Measurements from ENCODE around the gene FRY.
"Not testable (repeated sequence)": the region's sequence is repeated elsewhere in the genome, so short reads cannot be mapped to it uniquely, and the experiment has no call there.

FRY gene

DNA sequence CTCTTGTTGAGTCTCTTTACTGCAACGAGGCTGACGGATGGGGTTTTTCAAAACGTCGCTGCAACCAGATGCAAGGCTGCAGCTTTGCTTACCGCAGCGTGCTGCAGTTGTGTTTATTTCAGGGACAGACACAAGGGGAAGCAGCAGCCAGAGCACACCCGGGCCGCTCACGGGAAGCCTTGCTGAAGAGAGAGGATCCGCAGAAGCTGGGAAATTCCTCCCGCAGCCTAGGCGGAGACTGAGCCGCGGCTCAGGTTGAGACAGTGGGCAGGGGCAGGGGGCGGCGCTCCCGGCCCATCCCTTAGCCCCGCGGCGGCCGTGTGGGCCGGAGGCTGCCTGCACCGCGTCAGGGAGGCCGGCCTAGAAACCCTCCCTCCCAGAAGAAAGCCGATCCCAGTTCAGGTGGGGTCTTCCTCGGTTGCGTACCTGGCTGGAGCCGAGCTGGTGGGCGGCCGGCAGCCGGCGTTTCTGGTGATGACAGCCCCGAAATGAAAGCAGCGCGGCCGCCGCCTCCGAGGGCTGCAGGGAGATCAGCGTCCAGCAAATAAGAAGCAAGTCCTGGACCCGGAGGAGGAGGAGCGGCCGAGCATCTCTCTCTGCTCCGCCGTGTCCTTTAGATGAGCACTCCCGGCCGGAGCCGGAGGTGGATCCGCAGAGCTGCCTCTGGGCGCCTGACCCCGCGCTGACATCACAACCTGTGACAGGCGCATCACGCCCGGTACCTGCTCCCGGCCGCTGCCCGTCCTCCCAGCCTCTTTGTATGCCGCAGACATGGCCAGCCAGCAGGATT is at the start of gene FRY:
Gene FRY, plus strand, starts transcription at position 750 of the 790 bp plus-strand sequence. Its CDS starts 22 bp downstream, at position 772.
- peak; percentile 61 for DNase-seq

DNA sequence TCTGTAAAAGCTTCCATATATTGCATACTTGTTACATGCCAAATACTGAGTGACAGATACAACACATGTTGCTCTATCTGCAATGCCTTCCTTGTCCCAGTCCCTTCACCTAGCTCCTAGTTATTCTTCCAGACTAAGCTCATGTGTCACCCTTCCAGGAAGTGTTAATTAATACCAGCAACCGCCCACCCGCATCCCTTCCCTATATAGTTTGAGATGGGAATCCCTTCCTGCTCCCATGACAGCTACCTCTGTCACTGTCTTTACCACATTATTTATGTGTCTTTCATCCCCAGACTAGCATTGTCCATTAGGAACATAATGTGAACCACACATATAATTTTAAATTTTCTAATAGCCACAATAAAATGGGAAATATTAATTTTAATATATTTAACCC is 49.5 kb upstream of the FRY start:
- no peak for DNase-seq

DNA sequence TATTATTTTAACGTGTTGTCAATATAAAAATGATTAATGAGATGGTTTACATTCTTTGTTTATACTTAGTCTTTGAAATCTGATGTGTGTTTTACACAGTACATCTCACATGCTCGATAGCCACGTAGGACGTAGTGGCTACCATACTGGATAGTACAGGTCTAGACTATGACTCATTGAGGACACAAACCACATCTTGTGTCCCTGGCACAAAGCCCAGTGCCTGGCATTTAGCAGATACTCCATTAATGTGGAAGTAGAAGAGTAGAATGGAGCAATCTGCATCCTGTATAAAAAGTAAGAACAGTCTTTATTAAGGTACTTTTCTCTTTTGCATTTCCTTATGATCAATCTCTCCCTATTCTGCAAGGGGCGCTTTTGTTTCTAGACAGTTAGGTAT is 49.0 kb upstream of the FRY start:
- DNase-seq = peak; percentile 92

DNA sequence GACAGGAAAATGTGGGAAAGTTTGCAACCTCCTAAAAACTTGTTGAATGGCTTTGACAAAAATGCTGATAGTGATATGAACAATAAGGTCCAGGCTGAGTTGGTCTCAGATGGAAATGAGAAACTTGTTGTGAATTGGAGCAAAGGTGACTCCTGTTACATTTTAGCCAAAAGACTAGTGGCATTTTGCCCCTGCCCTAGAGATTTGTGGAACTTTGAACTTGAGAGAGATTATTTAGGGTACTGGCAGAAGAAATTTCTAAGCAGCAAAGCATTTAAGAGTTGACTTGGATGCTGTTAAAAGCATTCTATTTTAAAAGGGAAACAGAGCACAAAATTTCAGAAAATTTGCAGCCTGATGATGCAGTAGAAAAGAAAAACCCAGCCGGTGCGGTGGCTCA is 47.9 kb upstream of the FRY start:
- not testable (repeated sequence) for DNase-seq

DNA sequence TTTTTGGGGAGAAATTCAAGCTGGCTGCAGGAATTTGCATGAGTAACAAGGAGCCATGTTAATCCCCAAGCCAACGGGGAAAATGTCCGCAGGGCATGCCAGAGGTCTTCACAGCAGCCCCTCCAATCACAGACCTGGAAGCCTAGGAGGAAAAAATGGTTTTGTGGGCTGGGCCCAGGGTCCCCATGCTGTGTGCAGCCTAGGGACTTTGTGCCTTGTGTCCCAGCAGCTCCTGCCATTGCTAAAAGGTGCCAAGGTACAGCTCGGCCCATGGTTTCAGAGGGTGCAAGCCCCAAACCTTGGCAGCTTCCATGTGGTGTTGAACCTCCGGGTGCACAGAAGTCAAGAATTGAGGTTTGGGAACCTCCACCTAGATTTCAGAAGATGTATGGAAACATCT is 47.2 kb upstream of the FRY start:
- DNase-seq = not testable (repeated sequence)

DNA sequence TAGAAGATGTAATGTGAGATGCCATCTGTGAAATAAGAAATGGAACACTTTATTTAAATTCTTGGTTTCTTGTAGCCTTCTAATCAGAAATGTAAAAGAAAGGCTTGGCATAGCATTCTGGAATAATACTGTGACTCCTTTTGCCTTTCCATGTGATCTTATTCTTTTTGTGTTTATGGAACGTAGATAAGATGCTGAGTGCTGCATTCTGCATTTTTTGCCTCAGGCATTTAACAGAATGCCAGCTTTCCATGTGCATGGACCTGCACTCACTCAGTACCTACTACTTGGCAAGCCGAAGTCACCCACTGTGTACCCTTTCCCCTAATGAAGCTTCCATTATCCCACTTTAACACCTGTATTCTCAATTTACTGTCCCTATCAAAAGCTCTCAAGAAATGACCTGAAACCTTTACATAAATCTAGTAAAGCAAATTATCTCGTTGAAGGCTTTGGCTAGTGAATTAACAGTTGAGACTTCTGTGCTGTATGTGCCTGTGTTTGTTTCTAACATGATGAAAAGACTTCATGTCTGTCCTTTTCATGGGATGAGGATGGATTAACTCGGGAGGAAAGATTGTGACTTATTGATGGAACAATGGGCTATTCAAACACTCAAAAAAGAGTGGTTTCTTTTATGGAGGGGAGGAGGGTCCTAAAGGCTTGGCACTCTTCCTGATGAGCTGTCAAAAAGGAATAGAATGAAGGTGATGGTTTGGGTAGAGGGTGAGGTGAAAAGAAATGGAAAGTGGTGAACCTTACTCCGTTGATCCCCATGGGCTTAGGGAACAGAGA is 44.7 kb upstream of the FRY start:
- no peak for DNase-seq

DNA sequence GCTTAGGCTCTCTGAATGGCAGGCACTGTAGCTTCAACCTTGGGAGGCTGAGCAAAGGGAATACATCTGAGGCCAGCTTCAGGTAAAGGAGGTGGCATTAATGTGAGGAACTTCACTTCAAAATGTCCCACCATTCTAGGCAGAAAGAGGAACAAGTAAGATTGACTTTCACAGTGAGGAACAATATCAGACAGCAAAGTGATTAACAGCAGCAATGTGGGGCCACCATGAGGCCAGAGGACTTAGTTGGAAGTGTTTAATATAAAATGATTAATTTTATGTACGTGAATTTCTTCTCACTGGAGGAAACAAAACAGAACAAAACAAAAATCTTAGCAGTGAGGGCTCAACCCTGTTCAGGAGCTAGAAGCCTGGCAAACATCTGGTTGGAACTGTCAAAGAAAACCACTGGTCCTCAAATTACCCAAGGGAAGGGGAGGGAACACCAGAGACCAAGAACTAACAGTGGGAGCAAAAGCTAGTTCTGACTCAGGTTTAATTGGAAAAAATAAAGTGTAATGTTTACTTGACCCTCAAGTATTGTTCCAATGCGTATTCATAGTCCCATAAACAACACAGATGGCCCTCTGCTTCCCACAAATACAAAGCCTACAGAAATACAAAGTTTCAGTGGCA is 43.9 kb upstream of the FRY start:
- DNase-seq = peak; percentile 74

DNA sequence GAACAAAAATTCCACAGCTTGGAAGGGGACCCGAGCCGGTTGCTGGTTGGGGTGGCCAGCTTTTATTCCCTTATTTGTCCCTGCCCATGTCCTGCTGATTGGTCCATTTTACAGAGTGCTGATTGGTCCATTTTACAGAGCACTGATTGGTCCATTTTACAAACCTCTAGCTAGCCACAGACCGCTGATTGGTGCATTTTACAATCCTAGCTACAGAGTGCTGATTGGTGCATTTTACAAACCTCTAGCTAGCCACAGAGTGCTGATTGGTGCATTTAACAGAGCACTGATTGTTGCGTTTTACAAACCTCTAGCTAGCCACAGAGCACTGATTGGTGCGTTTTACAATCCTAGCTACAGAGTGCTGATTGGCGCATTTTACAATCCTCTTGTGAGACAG is 37.2 kb upstream of the FRY start:
- DNase-seq = not testable (repeated sequence)

DNA sequence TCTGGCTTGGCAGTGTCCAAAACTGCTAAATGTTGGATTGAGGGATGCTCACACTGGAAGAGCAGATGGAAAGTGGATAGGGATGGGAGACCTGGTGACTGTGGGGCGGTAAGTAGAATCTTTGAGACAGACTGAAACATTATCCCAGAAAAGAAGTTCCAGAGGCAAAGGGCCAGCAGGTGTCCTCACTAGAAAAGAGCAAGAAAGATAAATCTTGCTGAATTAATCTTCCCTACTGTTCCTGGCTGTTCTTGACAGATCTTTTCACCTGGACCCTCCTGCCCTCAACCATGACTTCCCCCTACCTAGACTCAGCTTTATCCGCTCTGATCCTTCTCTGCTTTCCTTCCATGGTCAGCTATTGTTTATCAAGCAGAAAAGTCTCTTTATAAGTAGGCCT is 35.0 kb upstream of the FRY start:
- DNase-seq = no peak

DNA sequence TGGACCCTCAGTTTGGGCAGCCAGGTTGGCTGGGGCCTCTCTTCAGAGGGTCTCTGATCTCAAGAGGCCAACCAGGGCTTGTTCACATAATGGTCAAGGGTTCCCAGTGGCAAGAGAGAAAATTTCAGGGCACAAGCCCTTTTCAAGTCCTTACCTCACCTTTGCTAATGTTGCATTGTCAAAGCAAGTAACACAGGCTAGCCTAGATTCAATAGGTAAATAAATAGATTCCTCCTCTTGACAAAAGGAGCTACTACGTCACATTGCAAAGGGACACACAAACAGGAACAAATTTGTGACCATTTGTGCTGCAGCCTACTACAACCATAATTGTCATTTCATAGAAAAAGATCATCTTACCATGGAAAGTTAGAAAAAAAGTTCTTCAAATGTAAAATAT is 33.9 kb upstream of the FRY start:
- DNase-seq = no peak

DNA sequence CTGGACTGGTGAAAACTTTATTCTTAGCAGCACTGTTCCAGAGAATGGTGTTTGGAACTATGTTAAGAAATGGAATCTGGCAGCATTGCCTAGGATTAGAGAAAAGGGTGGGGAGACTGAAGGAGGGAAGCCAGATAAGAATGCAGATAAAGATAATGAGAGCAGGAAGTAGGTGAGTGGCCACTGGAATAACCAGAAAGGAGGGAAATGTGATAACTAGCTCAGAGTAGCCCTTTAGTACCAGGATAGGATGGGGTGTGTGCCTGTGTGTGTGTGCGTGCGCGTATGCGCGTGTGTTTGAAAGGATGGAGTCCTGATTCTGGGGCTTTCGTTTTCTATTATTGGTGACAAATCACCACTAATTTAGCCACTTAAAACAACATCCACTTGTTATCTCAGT is 33.4 kb upstream of the FRY start:
- no peak for DNase-seq

DNA sequence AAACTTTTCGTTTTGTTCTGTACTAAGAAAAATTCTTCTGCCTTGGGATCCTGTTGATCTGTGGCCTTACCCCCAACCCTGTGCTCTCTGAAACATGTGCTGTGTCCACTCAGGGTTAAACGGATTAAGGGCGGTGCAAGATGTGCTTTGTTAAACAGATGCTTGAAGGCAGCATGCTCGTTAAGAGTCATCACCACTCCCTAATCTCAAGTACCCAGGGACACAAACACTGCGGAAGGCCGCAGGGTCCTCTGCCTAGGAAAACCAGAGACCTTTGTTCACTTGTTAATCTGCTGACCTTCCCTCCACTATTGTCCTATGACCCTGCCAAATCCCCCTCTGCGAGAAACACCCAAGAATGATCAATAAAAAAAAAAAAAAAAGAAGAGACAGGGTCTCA is 30.8 kb upstream of the FRY start:
- DNase-seq = not testable (repeated sequence)

DNA sequence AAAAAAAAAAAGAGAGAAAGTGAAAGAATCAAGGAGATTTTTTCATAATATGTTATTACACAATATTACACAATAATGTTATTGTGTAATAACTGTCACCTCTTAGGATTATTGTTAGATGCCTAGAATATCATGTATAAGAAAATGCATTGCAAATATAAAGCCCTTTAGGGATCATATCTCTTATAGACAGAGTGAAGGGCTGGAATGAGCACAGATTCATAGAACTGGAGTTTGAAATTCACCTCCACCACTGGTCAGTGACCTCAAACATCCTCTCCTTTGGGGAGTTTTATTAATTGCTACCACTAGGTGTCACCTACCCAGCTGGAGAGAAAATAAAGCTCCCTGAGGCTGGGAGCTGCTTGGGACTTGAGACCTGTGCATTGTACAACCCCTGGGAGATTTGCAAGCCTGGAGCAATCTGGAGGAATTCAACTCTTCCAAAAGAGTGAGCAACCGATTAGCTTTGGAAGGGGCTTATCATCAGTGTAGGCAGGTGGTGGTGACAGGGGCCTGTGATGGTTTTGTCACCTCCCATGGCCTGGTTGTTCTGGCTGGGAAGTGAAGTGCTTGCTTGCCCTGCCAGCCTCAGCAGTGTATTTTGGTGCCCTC is 30.3 kb upstream of the FRY start:
- DNase-seq = peak; percentile 87

DNA sequence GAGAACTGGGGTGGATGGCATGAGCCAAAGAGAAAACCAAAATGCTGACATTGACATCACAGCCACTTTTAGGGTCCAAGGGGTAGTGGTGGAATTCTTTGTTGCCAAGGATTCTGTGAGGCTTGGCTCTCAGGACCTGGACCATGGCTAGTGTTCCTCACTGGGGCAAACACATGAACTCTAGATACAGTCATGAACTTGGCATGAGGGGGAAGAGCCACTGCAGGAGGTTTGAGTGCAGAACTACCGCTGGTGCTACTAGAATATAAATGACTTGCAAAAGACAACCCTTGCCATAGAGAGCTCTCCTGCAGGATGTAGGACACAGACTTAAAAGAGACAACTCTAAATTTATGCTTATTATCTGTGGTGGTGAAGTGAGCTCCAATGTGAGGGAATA is 29.8 kb upstream of the FRY start:
- DNase-seq = no peak

DNA sequence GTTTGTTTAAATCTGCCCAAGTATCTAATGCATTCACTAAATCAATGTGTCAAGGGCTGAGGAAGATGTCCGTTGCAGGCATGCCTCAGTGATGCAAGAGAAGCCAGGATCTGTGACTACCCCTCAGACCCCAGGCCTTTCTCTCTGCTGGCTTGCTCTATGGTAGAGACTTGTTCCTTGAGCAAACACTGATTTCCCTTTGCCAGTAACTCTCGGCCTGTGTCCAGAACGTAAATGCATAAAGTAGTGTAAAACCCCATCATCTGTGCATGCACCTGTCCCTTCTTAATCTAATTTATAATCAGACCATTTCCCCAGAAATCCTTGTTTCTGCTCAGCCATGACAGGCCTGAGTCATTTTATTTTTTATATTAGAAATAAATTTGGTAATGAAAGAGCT is 28.7 kb upstream of the FRY start:
- DNase-seq = no peak

DNA sequence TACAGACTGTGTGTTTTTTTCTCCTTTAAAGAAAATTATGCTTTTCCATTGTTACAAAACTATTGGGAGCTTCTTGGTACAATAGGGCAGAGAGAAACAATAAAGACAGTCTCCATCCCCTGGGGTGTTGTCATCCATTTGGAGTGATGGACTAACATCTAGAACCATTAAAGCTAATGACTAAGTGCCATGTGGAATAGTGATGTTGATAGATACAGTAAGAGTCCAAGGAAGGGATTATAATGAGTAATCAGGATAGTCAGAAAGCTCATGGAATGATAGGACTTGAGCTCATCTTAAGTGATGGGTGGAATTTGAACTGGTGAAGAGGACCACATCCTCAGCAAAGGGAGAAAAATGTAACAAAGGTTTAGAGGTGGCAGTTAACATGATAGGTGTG is 24.1 kb upstream of the FRY start:
- DNase-seq = no peak

DNA sequence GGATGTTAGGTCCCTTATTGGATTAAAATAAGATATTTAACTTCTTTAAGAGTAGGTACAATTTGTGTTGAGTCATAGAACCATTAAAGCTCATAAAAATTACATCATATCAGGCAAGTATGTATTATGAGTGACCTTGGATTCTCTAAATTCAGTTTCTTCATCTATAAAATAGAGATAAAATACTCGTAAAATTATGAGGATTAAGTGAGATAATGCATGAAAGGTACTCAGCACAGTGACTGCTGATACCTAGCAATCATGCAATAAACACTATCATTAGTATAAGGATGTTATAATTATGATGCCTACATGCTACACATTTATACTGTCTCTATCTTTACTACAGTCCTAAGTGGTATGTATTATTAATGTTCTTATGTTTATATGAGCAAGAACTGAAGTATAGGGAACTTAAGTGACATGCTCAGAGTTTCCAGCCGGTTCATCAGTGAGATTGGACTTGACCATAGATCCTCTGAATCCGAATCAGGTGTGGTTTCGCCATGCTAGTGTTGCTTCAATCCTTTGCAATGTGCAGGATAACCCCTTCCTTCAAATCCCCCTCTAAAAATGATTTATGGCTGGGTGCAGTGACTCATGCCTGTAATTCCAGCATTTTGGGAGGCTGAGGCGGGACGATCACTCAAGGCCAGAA is 22.9 kb upstream of the FRY start:
- DNase-seq = no peak

DNA sequence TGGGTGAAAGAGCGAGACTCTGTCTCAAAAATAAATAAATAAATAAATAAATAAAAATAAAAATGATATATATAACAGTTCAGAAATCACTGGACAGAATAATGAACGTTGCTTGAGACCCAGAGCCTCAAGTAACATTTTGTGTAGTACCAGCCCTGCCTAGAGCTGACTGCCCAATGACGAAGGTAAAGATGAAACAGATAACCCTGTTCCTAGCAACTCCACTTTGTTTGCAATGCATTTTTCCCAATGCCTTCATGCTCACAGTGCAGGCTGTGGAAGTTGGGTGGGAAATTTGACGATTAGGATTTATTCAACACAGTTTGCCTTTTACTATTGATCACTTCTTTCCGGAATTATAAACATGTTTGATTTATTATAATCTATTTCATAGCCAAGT is 22.2 kb upstream of the FRY start:
- no peak for DNase-seq

DNA sequence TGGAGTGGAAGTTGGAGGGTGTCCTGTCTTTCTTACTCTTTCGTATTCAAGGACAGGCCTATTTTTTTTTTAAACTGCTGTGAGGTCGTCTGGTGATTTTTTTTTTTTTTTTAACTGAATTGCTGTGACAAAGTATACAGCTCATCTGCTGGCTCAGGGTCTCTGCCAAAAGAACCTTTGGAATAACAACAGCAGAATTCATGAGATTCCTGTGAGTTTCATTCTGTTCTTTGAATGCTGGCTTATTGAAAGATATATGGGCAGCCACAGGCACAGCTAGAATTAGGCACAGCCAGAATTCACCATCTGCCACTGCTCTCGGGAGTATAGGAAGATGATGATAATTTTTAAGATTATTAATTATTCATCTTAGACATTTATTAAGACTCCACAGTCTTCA is 21.4 kb upstream of the FRY start:
- DNase-seq = no peak

DNA sequence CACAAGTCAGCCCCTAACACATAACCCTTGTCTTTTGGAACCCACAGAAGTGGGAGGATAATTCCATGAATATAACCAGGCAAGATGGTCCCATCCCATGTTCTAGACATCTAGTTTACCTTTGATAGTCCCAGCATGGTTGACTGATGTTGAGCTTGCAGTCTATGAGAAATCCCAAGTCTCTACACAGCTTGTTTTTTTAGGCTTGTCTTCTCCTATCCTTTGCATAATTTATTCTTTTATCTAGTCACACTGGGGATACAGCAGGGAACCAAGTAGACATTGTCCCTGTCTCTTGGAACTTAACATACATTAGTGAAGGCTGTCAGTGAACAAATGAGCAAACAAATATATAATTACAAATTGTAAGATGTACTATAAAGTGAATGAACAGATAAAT is 19.6 kb upstream of the FRY start:
- no peak for DNase-seq

DNA sequence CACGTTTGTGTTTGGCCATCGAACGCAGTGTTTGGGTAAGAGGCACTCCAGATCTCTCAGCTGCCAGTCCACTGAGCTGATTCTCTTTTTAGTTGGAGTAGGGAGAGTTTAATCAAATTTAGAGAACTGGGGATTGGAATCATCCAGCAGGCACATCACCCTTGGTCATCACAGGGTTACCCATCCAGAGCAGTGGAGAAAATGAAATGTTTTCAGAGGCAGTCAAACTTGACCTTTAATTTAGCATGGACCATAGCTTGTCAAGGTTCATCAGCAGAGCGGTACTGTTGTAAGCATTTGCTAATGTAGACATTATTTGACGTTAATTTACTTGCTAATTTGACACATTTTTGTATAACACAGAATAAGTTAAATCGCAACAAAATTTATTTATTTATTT is 18.4 kb upstream of the FRY start:
- no peak for DNase-seq

DNA sequence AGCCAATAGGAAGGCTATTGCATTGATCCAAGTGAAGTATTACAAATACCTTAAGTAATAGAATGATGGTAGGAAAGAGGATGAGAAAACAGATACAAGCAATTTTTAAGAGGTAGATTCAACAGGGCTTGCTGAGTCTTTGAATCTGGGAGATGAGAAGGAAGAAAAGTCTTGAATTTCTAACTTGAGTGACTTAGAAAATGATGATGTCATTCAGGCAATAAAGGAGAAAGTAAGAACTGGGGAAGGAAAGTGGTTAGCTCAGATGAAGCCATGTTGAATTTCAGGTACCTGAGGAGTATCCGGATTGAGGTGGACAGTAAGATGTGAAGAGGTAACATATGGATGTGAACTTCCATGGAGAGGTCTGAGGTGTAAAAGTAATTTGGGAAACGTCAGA is 15.5 kb upstream of the FRY start:
- DNase-seq = no peak

DNA sequence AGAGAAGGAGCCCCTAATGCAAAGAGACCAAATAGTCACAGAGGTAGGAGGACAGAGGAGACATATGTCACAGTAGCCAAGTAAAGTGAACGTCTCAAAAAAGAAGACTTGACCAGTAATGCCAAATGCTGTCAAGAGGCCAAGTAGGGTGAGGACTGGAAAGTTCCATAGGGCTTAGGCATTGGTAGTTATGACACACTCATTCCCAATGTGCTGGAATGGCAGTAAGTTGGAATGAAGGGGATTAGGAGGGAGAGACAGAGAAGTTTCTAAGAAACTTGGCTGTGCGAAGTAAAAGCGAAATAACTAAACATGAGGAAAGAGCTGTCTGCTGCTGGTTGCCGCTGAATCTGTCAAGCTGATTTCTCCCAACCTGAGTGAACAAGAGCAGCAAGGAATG is 14.9 kb upstream of the FRY start:
- DNase-seq = no peak

Measured in MV-4-11 (cell line).